Adrenal gland (tissue), 12 donors: Measurements from ENCODE around the gene MCHR1. TPM values are rescaled to one million over a fixed set of nuclear protein-coding genes. Genes with fewer than 3 reads are reported as not detected.
A peak's percentile ranks its signal among the peaks of the same experiment; 100 is the strongest.
"Not testable (repeated sequence)": the region's sequence is repeated elsewhere in the genome, so short reads cannot be mapped to it uniquely, and the experiment has no call there.

ENCODE experiments used
- DNase-seq, 7 donors: peaks; one replicate each; pipeline ENCODE4 v3.0.0-alpha.2; 2019 to 2020
- H3K27ac ChIP-seq, 5 donors: fragments of 200-600 bp; sonication (generic) in 4 of 5; 1 replicate in 3 of 5; 2 replicates in 2 of 5; pipeline versions ENCODE4 v1.5.1 to v1.8.0; 2016 to 2020; ENCODE audit warnings: mild to moderate bottlenecking in 1 of 5
- H3K27me3 ChIP-seq: fragments of 200-600 bp; 2 replicates; pipeline ENCODE4 v1.8.0; 2021
- H3K36me3 ChIP-seq, 2 donors: fragments of 200-600 bp; replicated peaks in 1 of 2; 1 replicate in 1 of 2; 2 replicates in 1 of 2; pipeline versions ENCODE4 v1.5.1 to v1.8.0; 2018 to 2022
- H3K4me1 ChIP-seq, 2 donors: fragments of 200-600 bp; replicated peaks in 1 of 2; 1 replicate in 1 of 2; 2 replicates in 1 of 2; pipeline versions ENCODE4 v1.5.1 to v1.8.0; 2018 to 2021
- H3K4me3 ChIP-seq, 4 donors: fragments of 200-600 bp; sonication (generic) in 3 of 4; one replicate each; pipeline ENCODE4 v1.5.1; 2016 to 2018
- H3K9me3 ChIP-seq, 3 donors: fragments of 200-600 bp; sonication (generic) in 1 of 3; replicated peaks in 1 of 3; 1 replicate in 2 of 3; 2 replicates in 1 of 3; pipeline versions ENCODE4 v1.5.1 to v1.8.0; 2016 to 2021
- CTCF ChIP-seq, 6 experiments: fragments of 450-650 bp in 4 of 6; fragments of 200-600 bp in 2 of 6; sonication (generic) in 1 of 6; IDR thresholded peaks; 1 replicate in 5 of 6; 2 replicates in 1 of 6; pipeline versions ENCODE4 v1.5.1 to v1.8.0; 2016 to 2021; ENCODE audit warnings: antibody characterized with exemption in 6 of 6, mild to moderate bottlenecking in 2 of 6, moderate library complexity in 1 of 6
- POLR2A ChIP-seq, 2 donors: fragments of 450-650 bp; IDR thresholded peaks; one replicate each; pipeline ENCODE4 v1.6.1; 2017; ENCODE audit warnings: antibody characterized with exemption in 2 of 2, mild to moderate bottlenecking in 2 of 2, moderate library complexity in 1 of 2
- WGBS, 4 donors: extraction: QIAGEN DNeasy Blood & Tissue Kit in 2 of 4; methylation state at CpG; one replicate each; pipeline versions ENCODE4 v1.1.5 to v1.1.7; 2013 to 2017; 5-methylcytosine and 5-hydroxymethylcytosine counted together
- intact Hi-C, 2 donors: fragments of 100-400 bp; cut with DNase I; formaldehyde crosslinking; loops; one replicate each; pipeline versions ENCODE4 v1.14.1 to v1.15.0; 2022 to 2023
- polyA plus RNA-seq, 3 donors: library from polyadenylated mRNA; stranded (reverse); fragments of 200-250 nt in 2 of 3; fragments of 350-450 nt in 1 of 3; fragmentation: Illumina TruSeq in 1 of 3; extraction: RNeasy Lipid Tissue Mini Kit (QIAGEN cat#74804) in 1 of 3; gene quantifications; one replicate each; pipeline ENCODE4 v1.2.3, GENCODE V29; 2013 to 2014
- total RNA-seq, 9 donors: library from RNA; depleted of rRNA in 4 of 9; stranded (reverse); fragments of >200 nt in 4 of 9; fragments of 120-200 nt in 1 of 9; fragmentation: NEBNext Ultra II Directional in 1 of 9; extraction: Animal tissue kit (Norgen Biotek cat#: 25700) in 1 of 9; gene quantifications; one replicate each; pipeline versions ENCODE4 v1.1.0 to v1.2.4, GENCODE V29; 2013 to 2023
- donor health status: healthy with polysubstance abuse.
- donor health status: Bipolar disorder and iron deficiency.
- donor health status: DM: yes; HTN: yes; CAD: no.
- donor health status: DM: no; HTN: no; CAD: no.
- donor health status: DM: no; HTN: no; CAD: no.
- donor health status: DM: yes; HTN: yes; CAD: no.

Gene MCHR1
- total and polyA plus RNA-seq, 12 donors = 0.07 to 1.7 (median 0.24) TPM; not detected in 2

DNA sequence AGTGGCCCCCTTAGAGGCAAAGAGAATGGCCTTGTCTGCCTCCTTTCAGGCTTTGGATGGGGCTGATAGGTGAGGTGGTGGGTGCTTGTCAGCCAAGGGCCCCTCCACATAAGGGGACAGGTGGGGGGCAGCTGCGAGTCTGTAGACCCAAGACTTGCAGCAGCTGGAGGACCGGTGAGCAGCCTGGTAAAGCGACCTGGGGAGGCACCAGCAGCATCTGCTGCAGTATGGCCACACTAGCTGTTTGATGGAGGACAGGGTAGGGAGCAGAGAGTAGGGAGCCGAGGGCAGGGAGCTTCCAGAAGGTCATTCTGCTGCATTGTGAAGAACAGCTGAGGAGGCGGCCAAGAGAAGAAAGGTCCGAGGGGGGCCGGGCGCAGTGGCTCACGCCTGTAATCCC lies 25.9 kb upstream of the MCHR1 start:
- TF ChIP-seq POLR2A (IDR thresholded peaks at IDR 0.05) (peak in 1 of 2 donors; percentile 7), CTCF (IDR thresholded peaks at IDR 0.05) (no peak)
- intact Hi-C loops = no loop called here
- 93 to 96% (median 94%) methylated on average over 9 of the region's 9 CpGs for WGBS, 4 donors
- H3K36me3 ChIP-seq = no peaks in the 10 kb centered on the region
- H3K9me3 ChIP-seq = no peaks in the 10 kb centered on the region
- no peak overlapping the region for H3K4me3 ChIP-seq
- H3K4me1 ChIP-seq = peaks cover 25 to 30% of the 10 kb centered on the region in 2 donors
- H3K27me3 ChIP-seq = no peaks in the 10 kb centered on the region
- DNase-seq = no peak
- peak overlapping the region in 2 of 5 donors; percentile 98 to 99 for H3K27ac ChIP-seq

- H3K27me3 ChIP-seq = no peaks in the 10 kb centered on the region
- H3K9me3 ChIP-seq = no peaks in the 10 kb centered on the region
- no peak overlapping the region for H3K4me3 ChIP-seq
- intact Hi-C loops = no loop called here
- TF ChIP-seq POLR2A (IDR thresholded peaks at IDR 0.05) (peak in 1 of 2 donors; percentile 17), CTCF (IDR thresholded peaks at IDR 0.05) (peak; percentile 14 to 54 (median 29))
- peak; percentile 71 to 86 (median 79) for DNase-seq
- peaks cover 25 to 30% of the 10 kb centered on the region in 2 donors for H3K4me1 ChIP-seq
- no peaks in the 10 kb centered on the region for H3K36me3 ChIP-seq
- H3K27ac ChIP-seq = peak overlapping the region; percentile 3 to 98 (median 64)
- 23 to 28% (median 26%) methylated on average over 11 of the region's 11 CpGs for WGBS, 4 donors
Measured at GRCh38 chr22:40654522-40655167, 24.6 kb upstream of the MCHR1 start.

DNA sequence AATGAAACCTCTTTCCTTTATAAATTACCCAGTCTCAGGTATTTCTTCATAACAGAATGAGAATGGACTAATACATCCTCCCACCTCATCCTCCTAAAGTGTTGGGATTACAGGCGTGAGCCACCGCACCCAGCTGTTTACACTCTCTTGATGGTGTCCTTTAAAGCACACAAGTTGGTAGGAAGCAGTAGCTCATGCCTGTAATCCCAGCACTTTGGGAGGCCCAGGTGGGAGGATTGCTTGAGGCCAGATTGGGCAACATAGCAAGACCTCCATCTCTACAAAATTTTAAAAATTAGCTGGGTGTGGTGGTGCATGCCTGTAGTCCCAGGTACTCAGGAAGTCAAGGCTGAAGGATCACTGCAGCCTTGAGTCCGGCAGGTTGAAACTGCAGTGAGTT lies 23.3 kb upstream of the MCHR1 start:
- H3K9me3 ChIP-seq, H3K27ac ChIP-seq, H3K36me3 ChIP-seq, H3K4me3 ChIP-seq, intact Hi-C loops, H3K27me3 ChIP-seq, DNase-seq: not testable (repeated sequence)
- H3K4me1 ChIP-seq = peaks cover 23 to 30% of the 10 kb centered on the region in 2 donors
- WGBS, 4 donors = 79 to 97% (median 94%) methylated on average over 3 of the region's 3 CpGs

DNA sequence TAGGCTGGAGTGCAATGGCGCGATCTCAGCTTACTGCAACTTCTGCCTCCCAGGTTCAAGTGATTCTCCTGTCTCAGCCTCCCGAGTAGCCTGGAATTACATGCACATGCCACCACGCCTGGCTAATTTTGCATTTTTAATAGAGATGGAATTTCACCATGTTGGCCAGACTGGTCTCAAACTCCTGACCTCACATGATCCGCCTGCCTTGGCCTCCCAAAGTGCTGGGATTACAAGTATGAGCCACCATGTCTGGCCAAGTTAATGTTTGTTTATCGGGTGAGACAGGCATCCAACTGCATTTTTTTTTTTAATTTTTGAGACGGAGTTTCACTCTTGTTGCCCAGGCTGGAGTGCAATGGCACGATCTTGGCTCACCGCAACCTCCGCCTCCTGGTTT lies 22.6 kb upstream of the MCHR1 start:
- H3K9me3 ChIP-seq, H3K27ac ChIP-seq, H3K4me3 ChIP-seq, DNase-seq, H3K36me3 ChIP-seq, H3K27me3 ChIP-seq, intact Hi-C loops: not testable (repeated sequence)
- H3K4me1 ChIP-seq = peaks cover 18 to 23% of the 10 kb centered on the region in 2 donors
- WGBS, 4 donors = 90 to 97% (median 92%) methylated on average over 10 of the region's 10 CpGs

DNA sequence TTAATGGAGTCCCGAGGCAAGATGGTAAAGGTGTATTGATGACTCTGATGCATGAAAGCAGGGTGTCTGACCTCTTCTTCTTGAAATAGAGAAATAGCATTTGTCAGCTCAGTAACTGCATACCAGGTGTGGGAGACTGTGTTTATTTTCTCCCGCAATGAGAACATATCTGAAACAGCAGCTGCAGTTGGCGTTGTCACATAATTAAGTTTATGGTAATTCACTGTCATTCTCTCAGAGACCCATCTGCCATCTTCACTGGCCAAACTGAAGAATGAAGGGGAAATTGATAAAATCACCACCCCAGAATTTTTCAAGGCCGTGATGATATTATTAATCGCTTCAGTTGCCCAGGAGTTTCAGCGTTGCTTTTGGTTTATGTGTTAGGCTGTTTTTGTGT lies 20.1 kb upstream of the MCHR1 start:
- Histone ChIP-seq H3K4me1 (peaks cover 9 to 11% of the 10 kb centered on the region in 2 donors), H3K27ac (no peak overlapping the region), H3K9me3 (no peaks in the 10 kb centered on the region), H3K36me3 (no peaks in the 10 kb centered on the region), H3K4me3 (no peak overlapping the region), H3K27me3 (no peaks in the 10 kb centered on the region)
- TF ChIP-seq POLR2A (IDR thresholded peaks at IDR 0.05) (no peak), CTCF (IDR thresholded peaks at IDR 0.05) (no peak)
- 77 to 87% (median 81%) methylated on average over 6 of the region's 6 CpGs for WGBS, 4 donors
- no peak for DNase-seq
- intact Hi-C loops = no loop called here
